Astrocyte (in vitro differentiated cells and primary cell): ENCODE results near the gene COL12A1. TPM values are rescaled to one million over a fixed set of nuclear protein-coding genes. Genes with fewer than 3 reads are reported as not detected.

Source experiments
- DNase-seq: peaks from one replicate; pipeline ENCODE4 v3.0.0-alpha.2; 2010; ENCODE audit warnings: low read depth
- FAIRE-seq: peaks from 2 replicates; lab custom pipeline; 2011; peaks lifted over from hg19 to GRCh38; lab: Jason Lieb, UNC
- H2AFZ ChIP-seq: 2 replicates; pipeline ENCODE4 v1.6.0; 2012; ENCODE audit warnings: low read depth, low read length, inconsistent platforms
- H3K27ac ChIP-seq: 2 replicates; pipeline ENCODE4 v1.5.1; 2011; ENCODE audit warnings: low read depth, low read length, inconsistent platforms
- H3K27me3 ChIP-seq: 2 replicates; pipeline ENCODE4 v1.6.0; 2011; ENCODE audit warnings: low read length, inconsistent platforms; ENCODE audit not compliant: insufficient read depth
- H3K36me3 ChIP-seq: 2 replicates; pipeline ENCODE4 v1.5.1; 2011; ENCODE audit warnings: low read length, inconsistent platforms; ENCODE audit not compliant: insufficient read depth
- H3K4me1 ChIP-seq: 2 replicates; pipeline ENCODE4 v1.5.1; 2011; ENCODE audit warnings: low read length, inconsistent platforms; ENCODE audit not compliant: insufficient read depth
- H3K4me2 ChIP-seq: 2 replicates; pipeline ENCODE4 v1.6.0; 2012; ENCODE audit warnings: low read length, inconsistent platforms
- H3K4me3 ChIP-seq: 2 replicates; pipeline ENCODE4 v1.5.1; 2011; ENCODE audit warnings: low read depth, mild to moderate bottlenecking, low read length, inconsistent platforms; ENCODE audit not compliant: insufficient read depth
- H3K79me2 ChIP-seq: 2 replicates; pipeline ENCODE4 v1.6.0; 2012; ENCODE audit warnings: mild to moderate bottlenecking, low read length, inconsistent platforms; ENCODE audit not compliant: insufficient read depth
- H3K9ac ChIP-seq: 2 replicates; pipeline ENCODE4 v1.6.0; 2012; ENCODE audit warnings: mild to moderate bottlenecking, low read length, inconsistent platforms
- H3K9me3 ChIP-seq: 2 replicates; pipeline ENCODE4 v1.5.1; 2012; ENCODE audit warnings: low read depth, mild to moderate bottlenecking, low read length, inconsistent platforms; ENCODE audit not compliant: insufficient read depth
- H4K20me1 ChIP-seq: 2 replicates; pipeline ENCODE4 v1.6.0; 2012; ENCODE audit warnings: low read length, inconsistent platforms; ENCODE audit not compliant: insufficient read depth
- H3K27ac Mint-ChIP-seq: one replicate; pipeline ENCODE4 v1.8.0; 2021; ENCODE audit warnings: mild to moderate bottlenecking, mixed read lengths; ENCODE audit not compliant: unreplicated experiment
- H3K27me3 Mint-ChIP-seq: one replicate; pipeline ENCODE4 v1.8.0; 2021; ENCODE audit warnings: low read depth, mixed read lengths; ENCODE audit not compliant: unreplicated experiment
- H3K36me3 Mint-ChIP-seq: one replicate; pipeline ENCODE4 v1.8.0; 2021; ENCODE audit warnings: low read depth, mixed read lengths; ENCODE audit not compliant: unreplicated experiment
- H3K4me1 Mint-ChIP-seq: one replicate; pipeline ENCODE4 v1.8.0; 2021; ENCODE audit warnings: low read depth, mixed read lengths; ENCODE audit not compliant: unreplicated experiment
- H3K4me3 Mint-ChIP-seq: one replicate; pipeline ENCODE4 v1.8.0; 2021; ENCODE audit warnings: mild to moderate bottlenecking, moderate library complexity, mixed read lengths; ENCODE audit not compliant: unreplicated experiment
- H3K9me3 Mint-ChIP-seq: one replicate; pipeline ENCODE4 v1.8.0; 2021; ENCODE audit warnings: mild to moderate bottlenecking, mixed read lengths; ENCODE audit not compliant: unreplicated experiment
- EZH2 ChIP-seq: IDR thresholded peaks from 2 replicates; pipeline ENCODE4 v1.6.1; 2012; ENCODE audit warnings: mild to moderate bottlenecking, low read length, inconsistent platforms; ENCODE audit not compliant: insufficient read depth
- total RNA-seq: library from RNA; stranded (reverse); gene quantifications from 2 replicates; pipeline ENCODE4 v1.2.1, GENCODE V29; 2021
- TF ChIP-seq, protein P1 (sequence below): IDR thresholded peaks from 2 replicates; pipeline ENCODE4 v1.5.1; 2011; ENCODE audit warnings: low read depth, mild to moderate bottlenecking, inconsistent platforms, low read length, moderate library complexity; ENCODE audit not compliant: insufficient read depth

COL12A1 gene
- total RNA-seq, 1 donor from 2014 or later = 106 TPM

DNA sequence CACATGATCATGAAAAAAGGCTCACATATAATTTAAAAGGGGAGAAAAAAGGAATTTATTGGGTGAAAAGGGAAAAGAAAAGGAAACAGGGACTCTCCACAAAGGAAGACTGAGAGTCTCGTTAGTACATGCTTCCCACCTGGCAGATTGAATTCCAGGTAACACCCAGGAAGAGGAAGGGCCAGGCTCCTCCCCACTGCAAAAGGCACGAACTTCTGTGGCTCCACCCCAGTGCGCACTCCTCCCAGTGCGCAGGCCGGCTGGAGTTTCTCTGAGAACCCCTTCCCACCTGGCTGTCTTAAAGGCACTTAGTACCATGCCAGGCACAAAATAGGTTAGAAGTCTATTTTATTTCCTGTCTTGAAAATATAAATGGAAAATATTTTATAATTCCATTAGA is 129.8 kb downstream of the COL12A1 start:
- no peaks in the 10 kb centered on the region for H3K27me3 ChIP-seq
- H3K27me3 Mint-ChIP-seq = no peaks in the 10 kb centered on the region
- no peak overlapping the region for H3K4me3 Mint-ChIP-seq
- no peak overlapping the region for H3K27ac ChIP-seq
- H3K36me3 Mint-ChIP-seq = peaks cover 6% of the 10 kb centered on the region
- H3K9me3 Mint-ChIP-seq = peaks cover 2% of the 10 kb centered on the region
- no peaks in the 10 kb centered on the region for H3K4me1 Mint-ChIP-seq
- no peaks in the 10 kb centered on the region for H3K79me2 ChIP-seq
- H4K20me1 ChIP-seq = no peaks in the 10 kb centered on the region
- H2AFZ ChIP-seq = no peak overlapping the region
- no peaks in the 10 kb centered on the region for H3K4me1 ChIP-seq
- FAIRE-seq (no peak), DNase-seq (no peak)
- H3K9ac ChIP-seq = no peak overlapping the region
- H3K36me3 ChIP-seq = no peaks in the 10 kb centered on the region
- no peak overlapping the region for H3K27ac Mint-ChIP-seq
- no peak overlapping the region for H3K4me2 ChIP-seq
- no peak overlapping the region for H3K4me3 ChIP-seq
- no peak for TF ChIP-seq EZH2
- TF ChIP-seq, protein P1, sequence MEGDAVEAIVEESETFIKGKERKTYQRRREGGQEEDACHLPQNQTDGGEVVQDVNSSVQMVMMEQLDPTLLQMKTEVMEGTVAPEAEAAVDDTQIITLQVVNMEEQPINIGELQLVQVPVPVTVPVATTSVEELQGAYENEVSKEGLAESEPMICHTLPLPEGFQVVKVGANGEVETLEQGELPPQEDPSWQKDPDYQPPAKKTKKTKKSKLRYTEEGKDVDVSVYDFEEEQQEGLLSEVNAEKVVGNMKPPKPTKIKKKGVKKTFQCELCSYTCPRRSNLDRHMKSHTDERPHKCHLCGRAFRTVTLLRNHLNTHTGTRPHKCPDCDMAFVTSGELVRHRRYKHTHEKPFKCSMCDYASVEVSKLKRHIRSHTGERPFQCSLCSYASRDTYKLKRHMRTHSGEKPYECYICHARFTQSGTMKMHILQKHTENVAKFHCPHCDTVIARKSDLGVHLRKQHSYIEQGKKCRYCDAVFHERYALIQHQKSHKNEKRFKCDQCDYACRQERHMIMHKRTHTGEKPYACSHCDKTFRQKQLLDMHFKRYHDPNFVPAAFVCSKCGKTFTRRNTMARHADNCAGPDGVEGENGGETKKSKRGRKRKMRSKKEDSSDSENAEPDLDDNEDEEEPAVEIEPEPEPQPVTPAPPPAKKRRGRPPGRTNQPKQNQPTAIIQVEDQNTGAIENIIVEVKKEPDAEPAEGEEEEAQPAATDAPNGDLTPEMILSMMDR = no peak
- H3K9me3 ChIP-seq = no peaks in the 10 kb centered on the region

DNA sequence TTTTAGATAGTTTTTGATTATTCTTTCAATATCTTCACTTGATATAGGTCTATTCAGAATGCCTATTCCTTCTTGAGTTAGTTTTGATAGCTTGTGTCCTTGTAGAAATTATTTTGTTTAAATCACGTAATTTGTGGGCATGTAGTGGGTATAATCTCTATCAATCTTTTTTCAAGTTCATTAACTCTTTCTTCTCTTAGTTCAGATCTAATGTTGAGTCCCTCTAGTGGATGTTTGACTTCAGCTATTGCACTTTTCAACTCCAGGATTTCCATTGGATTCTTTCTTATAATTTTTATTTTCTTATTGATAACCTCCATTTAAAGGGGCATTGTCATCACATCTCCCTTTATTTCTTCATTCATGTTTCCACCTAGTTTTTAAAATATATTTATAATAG is 135.6 kb downstream of the COL12A1 start:
- no peaks in the 10 kb centered on the region for H4K20me1 ChIP-seq
- FAIRE-seq (no peak), DNase-seq (no peak)
- Mint-ChIP-seq H3K4me1 (peaks cover 7% of the 10 kb centered on the region), H3K27ac (no peak overlapping the region), H3K4me3 (no peak overlapping the region), H3K36me3 (no peaks in the 10 kb centered on the region), H3K27me3 (no peaks in the 10 kb centered on the region), H3K9me3 (no peaks in the 10 kb centered on the region)
- no peaks in the 10 kb centered on the region for H3K9me3 ChIP-seq
- H3K4me1 ChIP-seq = no peaks in the 10 kb centered on the region
- no peaks in the 10 kb centered on the region for H3K36me3 ChIP-seq
- H3K27ac ChIP-seq = no peak overlapping the region
- H3K79me2 ChIP-seq = no peaks in the 10 kb centered on the region
- H3K27me3 ChIP-seq = no peaks in the 10 kb centered on the region
- no peak overlapping the region for H2AFZ ChIP-seq
- no peak for TF ChIP-seq EZH2
- TF ChIP-seq, protein P1 = no peak
- no peak overlapping the region for H3K9ac ChIP-seq
- H3K4me2 ChIP-seq = no peak overlapping the region
- H3K4me3 ChIP-seq = no peak overlapping the region

DNA sequence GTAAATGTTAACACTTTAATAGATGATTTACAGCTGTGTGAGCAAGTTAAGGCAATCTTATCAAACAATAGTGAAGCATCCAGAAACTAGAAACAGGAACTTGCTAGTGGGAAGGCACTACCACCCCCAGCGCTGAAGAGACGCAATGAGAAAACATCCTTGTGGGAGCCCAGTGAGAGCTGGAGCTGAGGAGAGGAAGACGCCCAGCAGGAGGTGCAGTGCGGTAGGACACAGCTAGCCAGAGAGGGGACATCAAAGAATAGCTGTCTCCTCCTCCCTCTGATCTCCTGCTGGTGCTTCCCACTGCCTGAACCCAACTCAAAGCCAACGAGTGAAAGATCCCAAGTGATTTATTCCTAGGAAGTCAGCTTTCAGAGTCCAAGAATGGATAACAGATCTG is 140.3 kb downstream of the COL12A1 start:
- no peaks in the 10 kb centered on the region for H3K9me3 Mint-ChIP-seq
- H3K27me3 Mint-ChIP-seq = no peaks in the 10 kb centered on the region
- no peak overlapping the region for H2AFZ ChIP-seq
- no peaks in the 10 kb centered on the region for H3K9me3 ChIP-seq
- no peaks in the 10 kb centered on the region for H3K36me3 Mint-ChIP-seq
- no peaks in the 10 kb centered on the region for H3K4me1 ChIP-seq
- no peaks in the 10 kb centered on the region for H4K20me1 ChIP-seq
- no peak overlapping the region for H3K4me2 ChIP-seq
- no peaks in the 10 kb centered on the region for H3K36me3 ChIP-seq
- no peaks in the 10 kb centered on the region for H3K27me3 ChIP-seq
- no peak overlapping the region for H3K27ac Mint-ChIP-seq
- H3K9ac ChIP-seq = no peak overlapping the region
- TF ChIP-seq, protein P1 = no peak
- no peak for TF ChIP-seq EZH2
- peaks cover 7% of the 10 kb centered on the region for H3K4me1 Mint-ChIP-seq
- no peak overlapping the region for H3K4me3 ChIP-seq
- no peak overlapping the region for H3K27ac ChIP-seq
- peak; percentile 44 for DNase-seq
- no peaks in the 10 kb centered on the region for H3K79me2 ChIP-seq
- H3K4me3 Mint-ChIP-seq = no peak overlapping the region
- no peak for FAIRE-seq
